Stimulated activated CD8-positive, alpha-beta memory T cell treated with anti-CD3 and anti-CD28 coated beads, Interleukin-12 subunit alpha, Interleukin-12 subunit beta, amount 100 ng/mL, for 24 hours (primary cell): ENCODE data around the gene SLC26A5.
"Not testable (repeated sequence)": the region's sequence is repeated elsewhere in the genome, so short reads cannot be mapped to it uniquely, and the experiment has no call there.

Experiments used
- DNase-seq: peaks from one replicate; pipeline ENCODE4 v3.0.0-alpha.2; 2020; ENCODE audit errors: extremely low read depth

SLC26A5 gene, protein sequence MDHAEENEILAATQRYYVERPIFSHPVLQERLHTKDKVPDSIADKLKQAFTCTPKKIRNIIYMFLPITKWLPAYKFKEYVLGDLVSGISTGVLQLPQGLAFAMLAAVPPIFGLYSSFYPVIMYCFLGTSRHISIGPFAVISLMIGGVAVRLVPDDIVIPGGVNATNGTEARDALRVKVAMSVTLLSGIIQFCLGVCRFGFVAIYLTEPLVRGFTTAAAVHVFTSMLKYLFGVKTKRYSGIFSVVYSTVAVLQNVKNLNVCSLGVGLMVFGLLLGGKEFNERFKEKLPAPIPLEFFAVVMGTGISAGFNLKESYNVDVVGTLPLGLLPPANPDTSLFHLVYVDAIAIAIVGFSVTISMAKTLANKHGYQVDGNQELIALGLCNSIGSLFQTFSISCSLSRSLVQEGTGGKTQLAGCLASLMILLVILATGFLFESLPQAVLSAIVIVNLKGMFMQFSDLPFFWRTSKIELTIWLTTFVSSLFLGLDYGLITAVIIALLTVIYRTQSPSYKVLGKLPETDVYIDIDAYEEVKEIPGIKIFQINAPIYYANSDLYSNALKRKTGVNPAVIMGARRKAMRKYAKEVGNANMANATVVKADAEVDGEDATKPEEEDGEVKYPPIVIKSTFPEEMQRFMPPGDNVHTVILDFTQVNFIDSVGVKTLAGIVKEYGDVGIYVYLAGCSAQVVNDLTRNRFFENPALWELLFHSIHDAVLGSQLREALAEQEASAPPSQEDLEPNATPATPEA

GRCh38 chr7:103446049-103446520 is at the start of gene SLC26A5:
SLC26A5 (minus strand) TSS chr7:103446207; CDS start chr7:103421514, 24,693 bp downstream.
- no peak for DNase-seq

GRCh38 chr7:103487419-103487818 is 41.4 kb upstream of the SLC26A5 start:
- no peak for DNase-seq

DNA sequence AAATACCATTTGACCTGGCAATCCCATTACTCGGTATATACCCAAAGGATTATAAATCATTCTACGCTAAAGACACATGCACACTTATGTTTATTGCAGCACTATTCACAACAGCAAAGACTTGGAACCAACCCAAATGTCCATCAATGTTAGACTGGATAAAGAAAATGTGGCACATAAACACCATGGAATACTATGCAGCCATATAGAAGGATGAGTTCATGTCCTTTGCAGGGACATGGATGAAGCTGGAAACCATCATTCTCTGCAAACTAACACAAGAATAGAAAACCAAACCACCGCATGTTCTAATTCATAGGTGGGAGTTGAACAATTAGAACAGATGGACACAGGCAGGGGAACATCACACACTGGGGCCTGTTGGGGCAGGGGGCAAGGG is 40.9 kb upstream of the SLC26A5 start:
- DNase-seq, result not testable (repeated sequence)

- DNase-seq, result no peak
Measured at GRCh38 chr7:103480771-103481170, 34.8 kb upstream of the SLC26A5 start.

DNA sequence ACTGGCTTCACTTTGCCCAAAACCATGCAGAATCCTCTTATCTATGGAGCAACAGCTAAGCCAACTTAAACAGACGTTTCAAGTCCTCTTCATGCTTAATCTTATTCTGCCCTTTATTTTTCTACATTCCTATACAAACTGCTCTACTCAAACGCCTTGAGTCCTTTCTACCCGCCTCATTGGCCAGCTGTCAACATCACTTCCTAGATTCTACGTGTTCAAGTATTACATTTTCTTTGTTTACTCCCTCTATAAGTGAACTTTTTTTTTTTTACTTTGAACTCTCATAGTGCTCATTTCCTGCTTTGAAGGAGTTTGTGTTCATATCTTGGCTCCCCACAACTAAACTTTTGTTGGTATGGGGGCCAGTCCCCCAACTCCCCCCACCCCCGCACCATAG is 28.9 kb upstream of the SLC26A5 start:
- no peak for DNase-seq

- DNase-seq, result no peak
Measured at GRCh38 chr7:103469095-103469948, 23.3 kb upstream of the SLC26A5 start.

- DNase-seq, result no peak
Measured at GRCh38 chr7:103466814-103467213, 20.8 kb upstream of the SLC26A5 start.

- DNase-seq, result no peak
Measured at GRCh38 chr7:103462358-103462757, 16.4 kb upstream of the SLC26A5 start.

GRCh38 chr7:103447073-103447960 is 1.3 kb upstream of the SLC26A5 start:
- no peak for DNase-seq

DNA sequence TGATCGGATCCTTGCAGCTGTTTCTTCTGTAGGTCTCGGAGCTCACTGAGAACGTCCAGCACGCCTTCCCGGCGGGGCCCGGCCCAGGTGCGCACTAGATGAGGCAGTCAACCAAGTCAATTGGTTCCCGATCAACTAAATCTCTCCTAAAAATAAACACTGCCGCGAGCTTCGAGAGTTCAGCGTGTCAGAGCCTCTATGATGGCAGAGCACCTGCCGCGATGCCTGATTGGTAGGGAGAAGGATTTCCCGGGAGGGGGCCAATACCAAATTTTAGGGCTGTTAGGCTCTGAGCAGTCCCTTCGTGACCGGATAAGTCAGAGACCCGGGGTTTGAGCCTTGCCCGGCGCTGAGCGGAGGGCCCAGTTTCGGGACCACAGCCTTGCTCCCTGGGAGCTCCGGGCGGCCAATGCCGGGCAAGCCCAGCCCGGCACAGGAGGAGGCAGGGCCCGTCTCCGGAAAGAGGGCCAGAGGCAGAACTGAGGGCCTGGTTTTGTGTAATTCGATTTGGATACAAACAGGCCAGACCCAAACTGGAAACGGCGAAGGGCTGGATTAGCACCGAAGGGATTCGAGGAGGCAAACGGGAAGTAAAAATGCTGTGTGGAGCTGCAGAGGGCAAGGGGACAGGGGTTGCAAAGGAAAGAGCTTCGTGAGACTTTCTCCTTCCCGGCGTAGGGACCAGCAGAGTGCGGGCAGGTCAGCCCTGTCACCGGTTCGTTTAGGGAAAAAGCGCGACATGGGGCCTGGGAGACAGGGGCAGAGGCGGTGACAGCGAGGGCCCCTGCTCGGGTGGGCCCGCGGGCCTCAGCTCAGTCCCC is 569 bp downstream of the SLC26A5 start:
- DNase-seq, result no peak

DNA sequence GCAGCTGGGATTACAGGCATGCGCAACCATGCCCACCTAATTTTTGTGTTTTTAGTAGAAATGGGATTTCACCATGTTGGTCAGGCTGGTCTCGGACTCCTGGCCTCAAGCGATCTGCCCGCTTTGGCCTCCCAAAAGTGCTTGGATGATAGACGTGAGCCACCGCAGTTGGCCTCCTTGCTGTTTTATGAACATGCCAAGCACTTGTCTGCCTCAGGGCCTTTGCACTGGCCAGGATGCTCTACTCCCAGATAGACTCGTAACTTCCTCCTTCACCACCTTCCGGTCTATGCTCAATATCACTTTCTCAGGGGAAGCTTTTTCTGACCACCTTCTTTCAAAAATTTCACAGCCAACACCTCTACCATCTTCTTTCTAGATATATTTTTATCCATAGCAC is 6.3 kb downstream of the SLC26A5 start:
- DNase-seq, result no peak

DNA sequence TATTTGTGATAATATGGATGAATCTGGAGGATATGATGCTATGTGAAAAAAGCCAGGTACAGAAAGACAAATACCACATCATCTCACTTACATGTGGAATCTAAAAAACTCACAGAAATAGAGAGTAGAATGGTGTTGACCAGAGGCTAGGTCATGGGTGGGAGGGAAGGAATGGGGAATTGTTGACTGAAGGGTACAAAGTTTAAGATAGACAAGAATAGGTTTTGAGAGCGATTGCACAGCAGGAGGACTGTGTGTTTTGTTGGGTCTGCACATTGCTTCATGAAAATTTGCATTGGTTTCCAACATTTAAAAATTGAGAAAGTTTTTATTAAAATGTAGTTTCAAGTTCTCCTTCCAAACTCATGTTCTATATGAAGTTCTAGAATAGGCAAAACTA is 8.4 kb downstream of the SLC26A5 start:
- no peak for DNase-seq

- no peak for DNase-seq
Measured at GRCh38 chr7:103432712-103433111, 13.3 kb downstream of the SLC26A5 start.

DNA sequence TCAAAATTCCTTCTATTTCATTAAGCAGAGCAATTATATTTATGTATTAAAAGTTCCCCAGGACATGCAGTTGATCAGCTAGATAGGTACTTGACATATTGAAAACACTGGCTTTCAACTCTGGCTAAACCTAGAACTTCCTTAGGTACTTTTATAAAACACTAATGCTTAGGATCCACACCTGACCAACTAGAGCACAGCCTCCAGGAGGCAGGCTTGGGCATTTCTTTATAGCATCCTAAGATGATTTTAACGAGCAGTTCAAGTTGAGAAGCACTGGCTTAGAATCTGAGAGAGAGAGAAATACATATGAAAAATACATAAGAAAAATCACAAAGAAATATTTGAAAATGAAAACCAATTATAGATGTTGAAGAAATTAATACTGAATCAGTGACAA is 20.8 kb downstream of the SLC26A5 start:
- DNase-seq, result no peak

- DNase-seq, result no peak
Measured at GRCh38 chr7:103423467-103424179, 22.4 kb downstream of the SLC26A5 start.

DNA sequence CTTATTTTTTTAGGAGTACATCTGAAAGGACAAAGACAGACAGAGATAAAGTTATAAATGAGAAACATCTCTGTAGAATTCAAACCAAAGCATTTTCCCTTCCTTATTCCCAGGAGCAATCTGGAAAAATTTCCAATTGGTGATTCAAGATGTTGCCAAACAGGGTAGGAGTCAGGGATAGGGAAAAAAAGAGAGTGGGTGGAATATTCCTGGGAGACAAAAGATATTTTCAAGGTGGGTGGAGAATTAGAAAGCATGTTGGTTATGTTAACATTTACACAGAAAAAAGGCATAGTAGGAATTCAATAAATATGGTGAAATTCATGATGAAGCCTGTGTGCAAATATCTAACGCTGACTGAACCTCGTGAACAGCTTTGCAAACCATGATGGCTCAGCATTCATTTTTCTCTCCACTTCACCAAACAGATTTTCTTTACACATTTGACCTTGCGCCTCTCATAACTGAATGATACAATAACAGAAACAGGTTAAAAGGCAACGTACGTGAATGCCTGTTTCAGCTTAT is 25.1 kb downstream of the SLC26A5 start:
- no peak for DNase-seq

GRCh38 chr7:103418241-103418640 is 27.8 kb downstream of the SLC26A5 start:
- DNase-seq, result no peak

DNA sequence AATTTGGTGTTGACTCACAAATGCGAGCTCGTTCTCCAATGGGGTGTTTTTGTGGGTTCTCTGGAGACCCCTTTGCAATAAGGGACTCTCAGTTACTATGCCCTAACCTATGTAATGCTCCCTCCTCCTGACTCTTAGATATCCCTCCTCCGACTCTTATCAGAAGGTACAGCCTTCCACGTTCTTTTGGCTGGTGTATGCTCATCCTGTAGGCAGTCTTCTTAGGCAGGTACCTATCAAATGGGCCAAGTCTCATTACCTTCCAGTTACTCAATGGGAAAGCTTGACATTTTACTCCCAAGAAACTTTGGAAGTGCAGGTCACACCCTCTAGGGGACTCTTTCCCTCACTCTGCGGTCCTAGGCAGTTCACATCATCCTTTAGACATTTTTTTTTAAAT is 32.6 kb downstream of the SLC26A5 start:
- no peak for DNase-seq

DNA sequence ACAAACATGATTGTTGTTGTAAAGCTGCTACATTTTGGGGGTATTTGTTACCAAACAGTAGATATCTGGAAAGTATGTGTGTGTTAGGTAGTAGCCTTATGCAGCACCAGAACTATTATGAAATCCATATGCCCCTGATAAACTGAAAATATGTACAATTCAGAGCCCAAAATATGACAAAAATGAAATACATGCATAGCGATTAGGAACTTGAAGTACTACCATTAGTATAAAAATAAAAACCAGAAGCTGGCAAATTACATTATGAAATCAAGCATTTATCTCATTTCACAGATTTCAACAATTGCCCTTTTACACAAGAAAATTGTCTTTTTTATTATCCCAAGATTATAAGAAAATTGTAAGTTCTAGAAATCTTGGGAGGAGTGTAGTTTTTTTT is 33.9 kb downstream of the SLC26A5 start:
- DNase-seq, result no peak
